ENCODE data around the gene TSPEAR.

The TSPEAR gene

GRCh38 chr21:44520326-44521300 is 190.8 kb downstream of the TSPEAR start:
- H3K9me3 ChIP-seq (ENCODE audit: control insufficient read depth, insufficient read depth, low read length), result no peaks in the 10 kb centered on the region
- H3K4me3 ChIP-seq (ENCODE audit: low read depth, low read length), result no peak overlapping the region
- no peaks in the 10 kb centered on the region for H3K27me3 ChIP-seq (ENCODE audit: control insufficient read depth, insufficient read depth, low read length)
- no peaks in the 10 kb centered on the region for H3K4me1 ChIP-seq (ENCODE audit: control insufficient read depth, insufficient read depth, low read length)
- H3K27ac ChIP-seq (ENCODE audit: low read depth, low read length), result no peak overlapping the region
- no peak overlapping the region for H3K9ac ChIP-seq (ENCODE audit: low read depth, low read length)
- H3K36me3 ChIP-seq (ENCODE audit: control insufficient read depth, insufficient read depth, low read length), result no peaks in the 10 kb centered on the region

DNA sequence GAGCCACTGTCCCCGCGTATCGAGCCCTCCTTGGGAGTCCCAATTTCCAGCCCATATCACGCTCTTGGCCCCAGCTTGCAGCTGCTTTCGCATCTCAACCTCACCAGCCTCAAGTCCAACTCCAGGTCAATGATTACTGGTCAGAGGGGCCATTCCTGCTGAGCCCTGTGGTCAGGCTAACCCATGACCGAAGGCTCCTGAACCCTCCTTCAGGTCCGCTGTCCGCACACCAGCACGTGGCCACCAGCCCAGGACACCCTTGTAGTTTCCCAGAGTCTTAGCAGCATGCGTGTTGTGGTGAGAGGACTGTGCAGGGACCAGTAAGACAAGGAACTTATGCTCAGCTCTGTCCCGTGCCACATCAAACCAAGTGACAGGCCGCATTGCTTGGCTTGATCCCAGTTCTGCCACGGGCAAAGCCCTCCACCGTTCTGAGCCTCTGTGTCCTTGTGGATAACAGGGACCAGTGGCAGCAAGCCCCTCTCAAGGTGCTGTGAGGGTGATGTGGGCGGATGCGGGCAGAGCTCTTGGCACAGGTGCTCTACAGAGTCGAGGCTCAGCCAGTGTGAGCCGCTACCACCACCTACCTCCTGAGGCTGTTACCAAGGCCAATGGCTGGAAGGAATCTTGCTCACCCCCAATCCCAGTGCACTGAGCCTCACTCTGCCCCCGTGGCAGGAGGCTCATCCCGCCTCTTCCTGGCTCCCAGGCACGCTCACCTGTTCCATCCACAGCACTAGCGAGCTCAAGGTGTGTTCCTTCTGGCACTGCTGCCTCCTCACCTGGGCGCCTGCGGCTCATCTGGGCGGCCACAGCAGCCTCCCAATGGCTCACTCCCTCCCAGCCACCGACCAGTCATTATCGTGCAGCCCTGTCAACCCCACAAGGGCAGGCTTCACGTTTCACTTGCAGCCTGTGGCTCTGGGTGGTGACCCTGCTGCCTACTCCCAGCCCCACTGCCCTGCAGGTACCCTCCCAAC is 191.7 kb downstream of the TSPEAR start:
- no peak overlapping the region for H3K27ac ChIP-seq (ENCODE audit: low read depth, low read length)
- no peaks in the 10 kb centered on the region for H3K4me1 ChIP-seq (ENCODE audit: control insufficient read depth, insufficient read depth, low read length)
- H3K4me3 ChIP-seq (ENCODE audit: low read depth, low read length), result no peak overlapping the region
- H3K9ac ChIP-seq (ENCODE audit: low read depth, low read length), result no peak overlapping the region
- H3K36me3 ChIP-seq (ENCODE audit: control insufficient read depth, insufficient read depth, low read length), result no peaks in the 10 kb centered on the region
- no peaks in the 10 kb centered on the region for H3K27me3 ChIP-seq (ENCODE audit: control insufficient read depth, insufficient read depth, low read length)
- no peaks in the 10 kb centered on the region for H3K9me3 ChIP-seq (ENCODE audit: control insufficient read depth, insufficient read depth, low read length)

DNA sequence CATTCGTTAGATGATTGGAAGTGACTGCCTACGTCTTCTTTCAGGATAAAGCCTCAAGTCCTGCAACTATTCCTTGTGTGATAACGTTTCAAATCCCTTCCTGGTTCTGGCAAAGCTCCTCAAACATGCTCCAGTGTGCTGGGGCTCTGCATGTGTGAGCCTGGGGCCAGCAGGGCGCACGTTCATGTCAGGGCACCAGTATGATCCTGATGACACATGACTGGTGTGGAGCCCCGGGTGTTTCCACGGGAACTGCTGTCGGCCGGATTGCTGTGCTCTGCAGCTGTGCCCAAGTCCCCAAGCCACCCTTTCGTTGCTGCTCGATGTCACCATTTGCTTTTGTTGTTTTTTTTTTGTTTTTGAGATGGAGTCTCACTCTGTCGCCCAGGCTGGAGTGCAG is 192.7 kb downstream of the TSPEAR start:
- Histone ChIP-seq H3K9ac (ENCODE audit: low read depth, low read length) (no peak overlapping the region), H3K4me1 (ENCODE audit: control insufficient read depth, insufficient read depth, low read length) (no peaks in the 10 kb centered on the region), H3K36me3 (ENCODE audit: control insufficient read depth, insufficient read depth, low read length) (no peaks in the 10 kb centered on the region), H3K4me3 (ENCODE audit: low read depth, low read length) (no peak overlapping the region), H3K27me3 (ENCODE audit: control insufficient read depth, insufficient read depth, low read length) (no peaks in the 10 kb centered on the region), H3K9me3 (ENCODE audit: control insufficient read depth, insufficient read depth, low read length) (no peaks in the 10 kb centered on the region), H3K27ac (ENCODE audit: low read depth, low read length) (no peak overlapping the region)

DNA sequence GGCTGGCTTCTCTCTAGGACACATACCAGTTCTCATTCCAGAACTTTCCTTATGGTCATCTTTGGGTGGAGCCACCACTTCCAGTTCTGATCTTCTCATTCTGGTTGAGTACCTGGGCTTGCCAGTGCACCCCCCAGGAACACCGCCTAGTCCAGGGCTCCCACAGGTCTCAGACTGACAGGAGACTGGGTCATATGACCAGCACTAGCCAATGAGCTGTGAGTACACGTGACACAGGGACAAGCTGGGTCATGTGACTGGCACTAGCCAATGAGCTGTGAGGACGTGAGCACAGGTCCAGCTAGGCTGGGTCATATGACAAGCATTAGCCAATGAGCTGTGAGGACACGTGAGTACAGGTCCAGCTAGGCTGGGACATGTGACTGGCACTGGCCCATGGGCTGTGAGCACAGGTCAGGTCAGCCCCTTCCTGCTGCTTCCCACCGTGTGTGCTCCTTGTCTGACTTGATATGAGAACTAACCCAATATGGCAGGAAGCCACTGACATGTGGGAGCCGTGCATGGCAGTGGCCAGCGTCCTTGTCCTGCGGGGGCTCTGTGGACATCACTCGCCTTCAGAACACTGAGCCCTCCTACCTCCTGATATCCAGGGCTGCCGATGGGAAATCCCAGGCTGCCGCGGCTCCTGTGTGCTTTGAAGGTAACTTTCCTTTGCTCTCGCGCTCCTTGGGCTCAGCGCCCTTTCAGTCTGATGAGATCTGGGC is 194.0 kb downstream of the TSPEAR start:
- H3K4me1 ChIP-seq (ENCODE audit: control insufficient read depth, insufficient read depth, low read length), result no peaks in the 10 kb centered on the region
- no peaks in the 10 kb centered on the region for H3K36me3 ChIP-seq (ENCODE audit: control insufficient read depth, insufficient read depth, low read length)
- H3K27me3 ChIP-seq (ENCODE audit: control insufficient read depth, insufficient read depth, low read length), result no peaks in the 10 kb centered on the region
- H3K4me3 ChIP-seq (ENCODE audit: low read depth, low read length), result no peak overlapping the region
- no peaks in the 10 kb centered on the region for H3K9me3 ChIP-seq (ENCODE audit: control insufficient read depth, insufficient read depth, low read length)
- H3K27ac ChIP-seq (ENCODE audit: low read depth, low read length), result no peak overlapping the region
- no peak overlapping the region for H3K9ac ChIP-seq (ENCODE audit: low read depth, low read length)

DNA sequence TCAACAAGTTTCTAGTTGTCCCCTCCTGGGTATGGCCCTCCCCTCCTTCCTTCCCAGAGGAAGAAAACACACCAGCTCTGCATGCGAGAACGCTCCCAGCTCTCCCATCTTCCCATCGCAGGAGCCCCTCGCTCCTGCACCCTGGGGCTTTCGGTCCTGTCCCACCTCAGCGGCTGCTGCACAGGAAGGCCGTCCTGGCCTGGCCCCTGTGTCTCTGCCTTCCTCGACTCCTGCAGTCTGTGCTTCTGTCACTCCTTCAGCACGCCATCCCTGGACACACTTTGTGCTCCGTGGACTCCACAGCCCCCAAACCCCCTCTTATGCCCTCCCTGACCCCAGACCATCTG is 194.6 kb downstream of the TSPEAR start:
- H3K9me3 ChIP-seq (ENCODE audit: control insufficient read depth, insufficient read depth, low read length), result no peaks in the 10 kb centered on the region
- no peak overlapping the region for H3K9ac ChIP-seq (ENCODE audit: low read depth, low read length)
- H3K4me1 ChIP-seq (ENCODE audit: control insufficient read depth, insufficient read depth, low read length), result no peaks in the 10 kb centered on the region
- no peaks in the 10 kb centered on the region for H3K36me3 ChIP-seq (ENCODE audit: control insufficient read depth, insufficient read depth, low read length)
- H3K4me3 ChIP-seq (ENCODE audit: low read depth, low read length), result no peak overlapping the region
- H3K27ac ChIP-seq (ENCODE audit: low read depth, low read length), result no peak overlapping the region
- no peaks in the 10 kb centered on the region for H3K27me3 ChIP-seq (ENCODE audit: control insufficient read depth, insufficient read depth, low read length)

- H3K4me1 ChIP-seq (ENCODE audit: control insufficient read depth, insufficient read depth, low read length), result no peaks in the 10 kb centered on the region
- no peaks in the 10 kb centered on the region for H3K27me3 ChIP-seq (ENCODE audit: control insufficient read depth, insufficient read depth, low read length)
- H3K9me3 ChIP-seq (ENCODE audit: control insufficient read depth, insufficient read depth, low read length), result no peaks in the 10 kb centered on the region
- H3K9ac ChIP-seq (ENCODE audit: low read depth, low read length), result no peak overlapping the region
- no peak overlapping the region for H3K4me3 ChIP-seq (ENCODE audit: low read depth, low read length)
- no peak overlapping the region for H3K27ac ChIP-seq (ENCODE audit: low read depth, low read length)
- H3K36me3 ChIP-seq (ENCODE audit: control insufficient read depth, insufficient read depth, low read length), result no peaks in the 10 kb centered on the region
These were observed 195.0 kb downstream of the TSPEAR start for GRCh38 chr21:44516342-44516741.

- Histone ChIP-seq H3K4me1 (ENCODE audit: control insufficient read depth, insufficient read depth, low read length) (no peaks in the 10 kb centered on the region), H3K27me3 (ENCODE audit: control insufficient read depth, insufficient read depth, low read length) (no peaks in the 10 kb centered on the region), H3K9me3 (ENCODE audit: control insufficient read depth, insufficient read depth, low read length) (no peaks in the 10 kb centered on the region), H3K4me3 (ENCODE audit: low read depth, low read length) (no peak overlapping the region), H3K9ac (ENCODE audit: low read depth, low read length) (no peak overlapping the region), H3K27ac (ENCODE audit: low read depth, low read length) (no peak overlapping the region), H3K36me3 (ENCODE audit: control insufficient read depth, insufficient read depth, low read length) (no peaks in the 10 kb centered on the region)
These were observed 195.8 kb downstream of the TSPEAR start for GRCh38 chr21:44515359-44516165.

DNA sequence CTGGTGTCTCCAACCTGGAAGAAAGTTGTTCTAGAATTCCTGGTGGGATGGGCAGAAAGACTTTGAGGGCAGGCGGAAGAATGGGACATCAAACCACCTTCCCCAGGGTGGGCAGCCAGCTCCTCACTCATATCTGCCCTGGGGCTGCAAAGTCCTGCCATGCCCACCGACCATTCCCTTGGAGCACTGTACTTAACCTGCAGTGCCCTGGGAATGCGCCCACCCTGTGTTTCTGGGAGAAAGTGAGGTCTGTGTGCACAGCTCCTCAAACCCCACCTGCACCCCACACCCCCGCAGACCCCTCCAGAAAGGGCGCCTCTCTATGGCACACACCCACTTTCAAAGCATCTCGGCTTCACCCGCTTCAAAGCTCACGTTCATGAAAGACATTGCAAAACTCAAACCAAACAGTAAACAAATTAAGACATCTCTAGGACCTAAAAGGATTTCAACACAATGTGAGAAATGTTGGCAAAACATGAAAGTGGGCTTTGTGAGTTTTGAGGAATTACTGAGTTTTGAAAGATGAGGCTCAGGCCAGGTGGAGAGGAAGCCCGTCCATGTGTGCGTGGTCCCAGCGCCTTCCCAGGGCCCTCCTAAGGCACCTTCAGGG is 196.5 kb downstream of the TSPEAR start:
- H3K4me1 ChIP-seq (ENCODE audit: control insufficient read depth, insufficient read depth, low read length), result no peaks in the 10 kb centered on the region
- H3K9me3 ChIP-seq (ENCODE audit: control insufficient read depth, insufficient read depth, low read length), result no peaks in the 10 kb centered on the region
- no peak overlapping the region for H3K4me3 ChIP-seq (ENCODE audit: low read depth, low read length)
- no peaks in the 10 kb centered on the region for H3K27me3 ChIP-seq (ENCODE audit: control insufficient read depth, insufficient read depth, low read length)
- H3K36me3 ChIP-seq (ENCODE audit: control insufficient read depth, insufficient read depth, low read length), result no peaks in the 10 kb centered on the region
- H3K9ac ChIP-seq (ENCODE audit: low read depth, low read length), result no peak overlapping the region
- H3K27ac ChIP-seq (ENCODE audit: low read depth, low read length), result no peak overlapping the region

- no peak overlapping the region for H3K9ac ChIP-seq (ENCODE audit: low read depth, low read length)
- H3K27me3 ChIP-seq (ENCODE audit: control insufficient read depth, insufficient read depth, low read length), result no peaks in the 10 kb centered on the region
- H3K4me3 ChIP-seq (ENCODE audit: low read depth, low read length), result no peak overlapping the region
- H3K4me1 ChIP-seq (ENCODE audit: control insufficient read depth, insufficient read depth, low read length), result no peaks in the 10 kb centered on the region
- H3K36me3 ChIP-seq (ENCODE audit: control insufficient read depth, insufficient read depth, low read length), result no peaks in the 10 kb centered on the region
- no peak overlapping the region for H3K27ac ChIP-seq (ENCODE audit: low read depth, low read length)
- no peaks in the 10 kb centered on the region for H3K9me3 ChIP-seq (ENCODE audit: control insufficient read depth, insufficient read depth, low read length)
These were observed 197.2 kb downstream of the TSPEAR start for GRCh38 chr21:44514218-44514520.

Measured in HUES48 (cell line).